ENCODE data around the gene SOX8. TPM values are rescaled to one million over a fixed set of nuclear protein-coding genes. Genes with fewer than 3 reads are reported as not detected.

SOX8 gene
- polyA plus RNA-seq, 1 donor from 2014 or later: 3.9 TPM

DNA sequence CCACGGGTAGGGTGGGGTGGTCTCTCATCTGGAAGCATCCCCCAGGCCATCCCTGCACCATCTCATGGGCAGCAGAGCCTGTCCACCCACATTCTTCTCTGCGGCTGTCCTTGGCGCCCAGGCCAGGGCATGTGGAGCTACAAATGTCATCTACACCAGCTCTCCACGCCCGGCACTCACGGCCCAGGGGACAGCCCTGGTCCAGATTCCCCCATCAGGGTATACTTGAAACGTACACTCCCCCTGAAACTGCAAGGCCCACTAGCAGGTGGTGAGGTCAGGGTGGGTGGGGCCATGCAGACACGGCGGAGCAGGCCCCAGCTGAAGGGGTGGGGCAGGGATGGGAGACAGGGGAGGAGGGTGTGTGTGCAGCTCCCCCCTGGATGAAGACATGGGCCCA lies 3.2 kb upstream of the SOX8 start:
- no peaks in the 10 kb centered on the region for H3K9me3 ChIP-seq (ENCODE audit: low read length)
- H3K36me3 ChIP-seq (ENCODE audit: insufficient read depth, low read length): no peaks in the 10 kb centered on the region
- no peak overlapping the region for H3K4me2 ChIP-seq (ENCODE audit: low read length)
- TF ChIP-seq TAF1 (IDR thresholded peaks at IDR 0.05; ENCODE audit: low read depth): no peak
- TF ChIP-seq POLR2AphosphoS5 (IDR thresholded peaks at IDR 0.05): no peak
- TF ChIP-seq SMC3 (conservative IDR thresholded peaks at IDR 0.05; ENCODE audit: poor library complexity): no peak
- TF ChIP-seq, protein P1, sequence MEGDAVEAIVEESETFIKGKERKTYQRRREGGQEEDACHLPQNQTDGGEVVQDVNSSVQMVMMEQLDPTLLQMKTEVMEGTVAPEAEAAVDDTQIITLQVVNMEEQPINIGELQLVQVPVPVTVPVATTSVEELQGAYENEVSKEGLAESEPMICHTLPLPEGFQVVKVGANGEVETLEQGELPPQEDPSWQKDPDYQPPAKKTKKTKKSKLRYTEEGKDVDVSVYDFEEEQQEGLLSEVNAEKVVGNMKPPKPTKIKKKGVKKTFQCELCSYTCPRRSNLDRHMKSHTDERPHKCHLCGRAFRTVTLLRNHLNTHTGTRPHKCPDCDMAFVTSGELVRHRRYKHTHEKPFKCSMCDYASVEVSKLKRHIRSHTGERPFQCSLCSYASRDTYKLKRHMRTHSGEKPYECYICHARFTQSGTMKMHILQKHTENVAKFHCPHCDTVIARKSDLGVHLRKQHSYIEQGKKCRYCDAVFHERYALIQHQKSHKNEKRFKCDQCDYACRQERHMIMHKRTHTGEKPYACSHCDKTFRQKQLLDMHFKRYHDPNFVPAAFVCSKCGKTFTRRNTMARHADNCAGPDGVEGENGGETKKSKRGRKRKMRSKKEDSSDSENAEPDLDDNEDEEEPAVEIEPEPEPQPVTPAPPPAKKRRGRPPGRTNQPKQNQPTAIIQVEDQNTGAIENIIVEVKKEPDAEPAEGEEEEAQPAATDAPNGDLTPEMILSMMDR (IDR thresholded peaks at IDR 0.05; ENCODE audit: poor library complexity, severe bottlenecking): no peak
- TF ChIP-seq MXI1 (conservative IDR thresholded peaks at IDR 0.05; ENCODE audit: poor library complexity, severe bottlenecking): no peak
- no peak for TF ChIP-seq EP300 (conservative IDR thresholded peaks at IDR 0.05; ENCODE audit: poor library complexity, severe bottlenecking)
- no peak for TF ChIP-seq EZH2 (IDR thresholded peaks at IDR 0.05; ENCODE audit: borderline replicate concordance, insufficient read depth, low read length, poor library complexity, severe bottlenecking)
- H3K27me3 ChIP-seq (ENCODE audit: insufficient read depth, low read depth, low read length): peaks cover 29% of the 10 kb centered on the region
- no peaks in the 10 kb centered on the region for H3K9me2 ChIP-seq (ENCODE audit: insufficient read depth, low read length)
- H2AFZ ChIP-seq (ENCODE audit: low read depth, low read length): no peak overlapping the region
- no peaks in the 10 kb centered on the region for H3K79me2 ChIP-seq (replicated peaks; ENCODE audit: insufficient read depth, low read length)
- H3F3A ChIP-seq (ENCODE audit: insufficient read depth, low read length, poor library complexity, severe bottlenecking): no peaks in the 10 kb centered on the region
- no peaks in the 10 kb centered on the region for H4K20me1 ChIP-seq (ENCODE audit: insufficient read depth)
- no peak overlapping the region for H3K9ac ChIP-seq (ENCODE audit: low read length)
- H3K27ac ChIP-seq (ENCODE audit: low read length): no peak overlapping the region
- H3K4me3 ChIP-seq (ENCODE audit: low read length): no peak overlapping the region

DNA sequence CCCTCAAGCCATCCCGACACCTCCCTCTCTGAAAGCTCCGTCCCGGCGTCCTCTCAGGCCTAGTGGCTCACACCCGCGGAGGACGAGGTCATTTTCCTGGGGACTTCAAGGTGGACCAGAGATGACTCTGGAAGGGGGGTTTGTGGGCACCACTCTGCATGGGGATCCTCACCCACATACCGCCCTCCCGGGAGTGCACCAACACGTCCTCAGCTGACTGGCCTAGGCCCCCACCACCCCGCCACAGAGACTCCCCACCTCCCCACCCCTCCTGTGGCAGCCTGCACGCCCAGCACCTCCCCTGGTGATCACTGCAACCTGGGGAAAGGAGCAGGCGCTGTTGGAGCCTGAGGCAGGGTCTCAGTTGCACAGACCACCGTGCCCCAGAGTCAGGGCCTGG lies 2.4 kb upstream of the SOX8 start:
- no peaks in the 10 kb centered on the region for H4K20me1 ChIP-seq (ENCODE audit: insufficient read depth)
- no peaks in the 10 kb centered on the region for H3K9me3 ChIP-seq (ENCODE audit: low read length)
- H3K36me3 ChIP-seq (ENCODE audit: insufficient read depth, low read length): no peaks in the 10 kb centered on the region
- TF ChIP-seq MXI1 (conservative IDR thresholded peaks at IDR 0.05; ENCODE audit: poor library complexity, severe bottlenecking) (no peak), EZH2 (IDR thresholded peaks at IDR 0.05; ENCODE audit: borderline replicate concordance, insufficient read depth, low read length, poor library complexity, severe bottlenecking) (no peak), TAF1 (IDR thresholded peaks at IDR 0.05; ENCODE audit: low read depth) (no peak), EP300 (conservative IDR thresholded peaks at IDR 0.05; ENCODE audit: poor library complexity, severe bottlenecking) (no peak)
- TF ChIP-seq, protein P1 (IDR thresholded peaks at IDR 0.05; ENCODE audit: poor library complexity, severe bottlenecking): no peak
- TF ChIP-seq, protein P2, sequence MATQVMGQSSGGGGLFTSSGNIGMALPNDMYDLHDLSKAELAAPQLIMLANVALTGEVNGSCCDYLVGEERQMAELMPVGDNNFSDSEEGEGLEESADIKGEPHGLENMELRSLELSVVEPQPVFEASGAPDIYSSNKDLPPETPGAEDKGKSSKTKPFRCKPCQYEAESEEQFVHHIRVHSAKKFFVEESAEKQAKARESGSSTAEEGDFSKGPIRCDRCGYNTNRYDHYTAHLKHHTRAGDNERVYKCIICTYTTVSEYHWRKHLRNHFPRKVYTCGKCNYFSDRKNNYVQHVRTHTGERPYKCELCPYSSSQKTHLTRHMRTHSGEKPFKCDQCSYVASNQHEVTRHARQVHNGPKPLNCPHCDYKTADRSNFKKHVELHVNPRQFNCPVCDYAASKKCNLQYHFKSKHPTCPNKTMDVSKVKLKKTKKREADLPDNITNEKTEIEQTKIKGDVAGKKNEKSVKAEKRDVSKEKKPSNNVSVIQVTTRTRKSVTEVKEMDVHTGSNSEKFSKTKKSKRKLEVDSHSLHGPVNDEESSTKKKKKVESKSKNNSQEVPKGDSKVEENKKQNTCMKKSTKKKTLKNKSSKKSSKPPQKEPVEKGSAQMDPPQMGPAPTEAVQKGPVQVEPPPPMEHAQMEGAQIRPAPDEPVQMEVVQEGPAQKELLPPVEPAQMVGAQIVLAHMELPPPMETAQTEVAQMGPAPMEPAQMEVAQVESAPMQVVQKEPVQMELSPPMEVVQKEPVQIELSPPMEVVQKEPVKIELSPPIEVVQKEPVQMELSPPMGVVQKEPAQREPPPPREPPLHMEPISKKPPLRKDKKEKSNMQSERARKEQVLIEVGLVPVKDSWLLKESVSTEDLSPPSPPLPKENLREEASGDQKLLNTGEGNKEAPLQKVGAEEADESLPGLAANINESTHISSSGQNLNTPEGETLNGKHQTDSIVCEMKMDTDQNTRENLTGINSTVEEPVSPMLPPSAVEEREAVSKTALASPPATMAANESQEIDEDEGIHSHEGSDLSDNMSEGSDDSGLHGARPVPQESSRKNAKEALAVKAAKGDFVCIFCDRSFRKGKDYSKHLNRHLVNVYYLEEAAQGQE (IDR thresholded peaks at IDR 0.05; ENCODE audit: borderline replicate concordance): no peak
- no peak overlapping the region for H2AFZ ChIP-seq (ENCODE audit: low read depth, low read length)
- H3F3A ChIP-seq (ENCODE audit: insufficient read depth, low read length, poor library complexity, severe bottlenecking): no peaks in the 10 kb centered on the region
- H3K79me2 ChIP-seq (replicated peaks; ENCODE audit: insufficient read depth, low read length): no peaks in the 10 kb centered on the region
- no peak overlapping the region for H3K9ac ChIP-seq (ENCODE audit: low read length)
- peak overlapping the region; percentile 63 for H3K4me3 ChIP-seq (ENCODE audit: low read length)
- no peaks in the 10 kb centered on the region for H3K9me2 ChIP-seq (ENCODE audit: insufficient read depth, low read length)
- no peak overlapping the region for H3K27ac ChIP-seq (ENCODE audit: low read length)
- H3K4me2 ChIP-seq (ENCODE audit: low read length): no peak overlapping the region
- peaks cover 29% of the 10 kb centered on the region for H3K27me3 ChIP-seq (ENCODE audit: insufficient read depth, low read depth, low read length)

Measured in neural cell (in vitro differentiated cells).